Spleen (tissue), 3 donors: ENCODE data around the gene UVSSA.

Source experiments
- POLR2A ChIP-seq, 3 donors: fragments of 450-650 bp; IDR thresholded peaks; one replicate each; pipeline ENCODE4 v1.5.1; 2017; ENCODE audit warnings: antibody characterized with exemption in 3 of 3, mild to moderate bottlenecking in 1 of 3
- POLR2AphosphoS5 ChIP-seq, 3 donors: sonication (generic); formaldehyde crosslinking; IDR thresholded peaks; one replicate each; pipeline ENCODE4 v1.5.1; 2017; ENCODE audit warnings: antibody characterized with exemption in 3 of 3

DNA sequence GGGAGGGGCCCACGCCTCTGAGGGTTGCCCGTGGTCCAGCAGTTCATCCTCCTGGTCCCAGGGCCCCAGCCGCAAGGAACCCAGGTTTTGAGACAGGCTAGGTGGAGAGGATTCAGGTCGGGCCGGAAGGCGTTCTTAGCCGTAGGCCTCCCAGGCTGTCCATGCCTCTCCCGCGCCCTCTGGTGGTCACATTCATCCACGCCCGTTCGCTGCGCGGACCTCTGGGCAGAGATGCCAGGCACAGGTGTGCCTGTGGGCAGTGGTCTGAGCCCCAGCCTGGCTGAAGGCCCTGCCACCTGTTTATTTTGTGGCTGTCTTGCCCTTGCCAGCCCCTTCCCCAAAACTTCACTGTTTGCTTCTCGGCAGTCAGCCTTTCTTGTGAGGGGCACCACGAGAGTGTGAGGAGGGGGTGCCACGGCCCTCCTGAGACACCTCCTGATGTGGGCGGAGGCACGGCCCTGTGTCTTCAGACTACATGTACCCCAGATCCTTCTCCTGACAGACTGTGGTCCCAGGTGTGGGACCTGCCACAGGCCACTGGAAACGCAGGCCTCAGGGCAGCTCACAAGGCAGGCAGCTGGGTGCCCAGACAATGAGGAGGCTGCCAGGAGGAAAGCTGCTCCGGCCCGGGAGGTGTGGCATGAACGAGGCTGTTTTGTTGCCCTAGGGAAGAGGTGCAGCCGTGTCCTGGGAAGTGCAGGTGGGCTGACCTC is 5.0 kb downstream of the UVSSA start:
- TF ChIP-seq POLR2AphosphoS5 (IDR thresholded peaks at IDR 0.05) (peak; percentile 68 to 76 (median 70)), POLR2A (IDR thresholded peaks at IDR 0.05) (no peak)
